Stimulated activated CD4-positive, alpha-beta T cell treated with anti-CD3 and anti-CD28 coated beads, Interleukin-4, amount 100 ng/mL, for 24 hours (primary cell): ENCODE measurements around the gene FAP.

Source experiments
- DNase-seq: peaks from one replicate; pipeline ENCODE4 v3.0.0-alpha.2; 2020

FAP gene, protein sequence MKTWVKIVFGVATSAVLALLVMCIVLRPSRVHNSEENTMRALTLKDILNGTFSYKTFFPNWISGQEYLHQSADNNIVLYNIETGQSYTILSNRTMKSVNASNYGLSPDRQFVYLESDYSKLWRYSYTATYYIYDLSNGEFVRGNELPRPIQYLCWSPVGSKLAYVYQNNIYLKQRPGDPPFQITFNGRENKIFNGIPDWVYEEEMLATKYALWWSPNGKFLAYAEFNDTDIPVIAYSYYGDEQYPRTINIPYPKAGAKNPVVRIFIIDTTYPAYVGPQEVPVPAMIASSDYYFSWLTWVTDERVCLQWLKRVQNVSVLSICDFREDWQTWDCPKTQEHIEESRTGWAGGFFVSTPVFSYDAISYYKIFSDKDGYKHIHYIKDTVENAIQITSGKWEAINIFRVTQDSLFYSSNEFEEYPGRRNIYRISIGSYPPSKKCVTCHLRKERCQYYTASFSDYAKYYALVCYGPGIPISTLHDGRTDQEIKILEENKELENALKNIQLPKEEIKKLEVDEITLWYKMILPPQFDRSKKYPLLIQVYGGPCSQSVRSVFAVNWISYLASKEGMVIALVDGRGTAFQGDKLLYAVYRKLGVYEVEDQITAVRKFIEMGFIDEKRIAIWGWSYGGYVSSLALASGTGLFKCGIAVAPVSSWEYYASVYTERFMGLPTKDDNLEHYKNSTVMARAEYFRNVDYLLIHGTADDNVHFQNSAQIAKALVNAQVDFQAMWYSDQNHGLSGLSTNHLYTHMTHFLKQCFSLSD

DNA sequence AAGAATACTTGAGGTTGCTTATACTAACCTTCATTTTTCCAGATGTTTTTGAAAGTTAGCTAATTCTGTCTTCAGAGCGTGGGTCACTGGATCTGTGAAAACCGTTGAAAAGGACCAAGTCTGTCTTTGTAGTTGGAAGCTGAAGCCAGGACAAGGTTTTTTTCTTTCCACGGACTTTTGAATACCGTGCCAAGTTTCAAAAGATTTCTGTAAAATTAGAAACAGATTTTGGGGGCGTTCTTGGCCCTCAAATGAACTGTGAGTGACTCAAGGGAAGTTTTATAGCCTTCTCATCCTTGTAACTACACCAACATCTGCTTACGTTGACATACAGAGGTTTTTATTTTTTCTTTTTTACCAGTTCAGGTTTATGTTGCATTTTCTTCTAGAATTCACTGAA lies at the start of gene FAP:
FAP (minus strand) TSS at position 152 of the 400 bp plus-strand sequence; CDS start at position 34, 118 bp downstream.
- no peak for DNase-seq

DNA sequence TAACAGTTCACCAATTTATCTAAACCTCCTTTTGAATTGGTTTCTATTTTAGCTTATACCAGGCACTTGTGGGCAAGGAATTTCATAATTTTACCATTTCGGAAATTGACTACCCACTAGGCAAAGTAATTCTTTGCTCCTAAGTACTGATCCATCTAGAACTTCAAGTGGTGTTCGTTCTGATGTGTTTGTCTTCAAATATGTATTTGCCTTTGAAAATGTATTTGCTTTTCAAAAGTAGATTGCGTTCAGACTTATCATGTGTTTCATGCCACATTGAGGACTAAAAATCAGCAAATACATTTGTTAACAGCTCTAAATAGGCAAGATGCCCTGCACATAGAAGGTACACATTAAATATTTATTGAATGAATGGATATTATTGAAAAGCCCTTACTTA lies 48.5 kb upstream of the FAP start:
- no peak for DNase-seq

DNA sequence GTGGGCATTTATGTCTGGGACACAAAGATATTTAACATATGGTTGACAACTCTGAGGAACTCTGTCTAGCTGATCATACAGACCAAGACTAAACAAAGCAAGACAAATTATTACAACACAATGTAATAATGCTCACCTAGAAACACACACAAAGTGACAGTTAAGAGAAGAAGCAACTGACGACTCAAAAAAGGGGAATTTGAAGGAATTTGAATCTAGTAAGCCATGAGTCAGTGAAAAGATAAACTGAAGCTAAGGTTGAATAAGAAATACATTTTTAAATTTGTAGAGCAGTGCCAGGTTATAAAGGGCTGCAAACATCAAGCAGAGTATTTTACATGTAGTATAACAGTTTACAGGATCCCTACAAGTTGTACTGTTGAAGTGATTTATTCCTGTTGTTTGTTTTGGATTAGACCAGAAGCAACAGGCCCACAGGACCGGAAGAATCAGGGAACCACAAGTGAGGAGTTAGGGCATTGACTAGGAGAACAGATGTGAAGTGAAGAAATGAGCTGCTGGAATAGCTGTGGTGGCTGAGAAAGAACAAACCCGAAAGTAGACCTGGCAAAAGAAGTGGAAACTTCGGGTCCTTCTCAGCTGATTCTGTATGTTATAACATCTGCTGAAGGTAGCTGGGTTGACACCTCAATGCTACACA lies 39.6 kb upstream of the FAP start:
- no peak for DNase-seq

DNA sequence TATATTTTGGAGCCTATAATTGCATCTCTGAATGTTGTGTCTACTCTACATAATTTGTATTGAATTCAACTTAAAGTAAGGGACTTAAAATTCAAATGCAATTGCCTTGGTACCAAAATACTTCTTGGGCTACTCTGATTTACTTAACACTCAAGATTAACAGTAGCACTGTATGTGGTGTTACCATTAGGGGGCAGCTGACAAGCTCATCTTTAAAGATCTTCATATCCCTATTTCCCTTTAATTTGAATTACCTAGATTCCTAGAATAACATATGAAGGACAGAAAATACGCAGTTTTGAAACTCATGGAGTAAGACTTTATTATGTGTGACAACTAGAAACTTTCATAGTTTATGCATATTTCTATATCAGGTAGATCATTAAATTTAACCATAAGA lies 37.4 kb upstream of the FAP start:
- no peak for DNase-seq

DNA sequence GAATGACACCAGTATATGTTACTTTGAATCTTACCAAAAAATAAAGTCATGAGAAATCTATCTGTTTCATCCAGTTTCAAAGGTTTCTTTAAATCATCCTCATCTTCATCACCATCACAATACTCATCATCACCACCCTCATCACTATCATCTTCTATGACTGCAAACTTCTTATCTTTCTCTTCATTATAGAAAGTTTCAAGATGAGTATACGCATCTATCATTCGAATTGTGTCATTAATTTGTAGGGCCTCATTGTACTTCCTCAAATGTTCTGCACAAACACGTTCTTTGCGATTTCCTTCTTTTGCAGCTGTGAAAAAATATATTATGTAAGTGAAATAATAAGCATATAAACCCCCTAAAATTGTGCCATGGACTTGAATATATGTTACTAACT lies 34.1 kb upstream of the FAP start:
- no peak for DNase-seq

DNA sequence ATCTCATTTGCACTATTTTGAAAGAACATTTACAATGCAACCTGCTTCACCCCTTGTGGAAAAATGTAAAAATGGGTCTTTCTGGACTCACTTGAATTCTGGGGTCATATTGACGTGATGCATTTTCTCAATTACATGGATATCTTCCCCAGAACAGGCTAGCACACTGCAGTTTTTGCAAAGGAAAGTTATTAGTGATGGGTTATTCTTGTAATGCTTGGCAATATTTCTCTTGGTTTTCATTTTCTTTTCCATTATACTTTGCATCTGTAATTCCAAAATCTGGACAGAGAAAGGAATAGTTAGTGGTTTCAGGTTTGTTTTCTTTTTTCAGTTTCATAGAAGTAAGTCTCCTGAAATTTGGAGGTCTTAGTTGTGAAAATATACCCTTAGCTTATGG lies 24.8 kb upstream of the FAP start:
- no peak for DNase-seq

DNA sequence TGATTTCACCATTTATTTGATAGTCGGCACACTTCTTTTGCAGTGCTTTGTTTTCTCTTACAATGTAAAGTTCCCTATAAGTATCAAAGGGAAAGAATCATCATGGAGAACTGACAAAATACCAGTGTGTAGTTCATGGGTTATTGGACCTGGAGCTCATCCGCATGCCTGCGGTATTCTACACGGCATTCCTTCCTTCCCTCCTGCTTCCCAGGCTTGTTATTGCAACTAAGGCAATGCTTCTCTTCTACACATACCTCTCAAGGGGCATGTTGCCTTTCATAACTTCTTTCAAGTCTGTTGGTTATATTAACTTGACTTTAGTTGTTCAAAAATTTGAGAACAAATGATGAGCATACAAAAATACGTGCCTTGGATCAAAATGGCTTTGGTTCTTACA lies 24.3 kb upstream of the FAP start:
- DNase-seq: no peak

DNA sequence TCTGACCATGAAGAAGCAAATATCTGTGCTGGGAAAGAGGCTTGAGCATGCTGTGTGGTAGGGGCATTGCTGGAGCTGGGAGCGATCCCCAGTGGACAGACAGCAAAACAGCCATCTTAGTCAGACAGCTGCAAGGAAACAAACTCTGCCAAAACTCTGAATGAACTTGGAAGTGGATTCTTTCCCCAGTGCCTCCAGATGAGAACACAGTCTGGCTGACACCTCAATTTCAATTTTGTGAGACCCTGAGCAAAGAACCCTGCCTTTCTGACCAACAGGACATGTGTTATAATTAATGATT lies 23.2 kb upstream of the FAP start:
- DNase-seq: no peak

DNA sequence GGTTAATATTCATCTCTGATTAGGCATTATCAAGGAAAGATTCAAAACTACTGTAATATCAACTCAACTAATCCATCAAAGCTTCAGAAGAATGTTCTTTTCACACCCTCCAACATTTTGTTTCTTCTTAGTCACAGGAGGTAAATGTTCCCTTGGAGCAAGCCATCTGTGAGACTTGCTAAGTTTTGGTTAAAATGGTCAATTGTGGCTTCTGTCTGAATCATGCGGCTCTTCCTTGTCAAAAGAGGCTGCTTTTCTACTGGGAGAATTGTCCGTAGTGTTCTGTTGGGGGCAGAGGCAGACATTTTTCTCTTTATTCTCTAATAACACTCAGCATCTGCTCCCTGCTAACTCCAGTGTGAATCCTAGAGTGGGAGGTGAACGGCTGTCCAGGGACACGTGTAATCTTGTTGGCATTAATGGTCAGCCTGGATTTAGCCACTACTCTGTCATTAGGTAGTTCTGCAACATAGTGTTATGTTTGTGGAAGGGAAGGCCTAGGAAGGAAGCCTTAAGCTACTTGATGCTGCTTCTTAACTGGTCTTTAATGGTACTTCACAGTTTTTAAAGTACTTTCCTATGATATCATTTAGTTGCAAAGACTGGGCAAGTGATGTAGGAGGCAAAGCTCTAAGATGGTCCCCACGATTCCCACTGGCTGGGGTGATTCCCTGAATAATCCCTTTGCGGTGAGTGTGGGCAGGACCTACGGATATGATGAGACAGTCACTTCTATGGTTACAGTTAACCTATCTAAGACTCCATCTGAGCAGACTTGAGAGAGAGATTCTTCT lies 22.6 kb upstream of the FAP start:
- DNase-seq: no peak

DNA sequence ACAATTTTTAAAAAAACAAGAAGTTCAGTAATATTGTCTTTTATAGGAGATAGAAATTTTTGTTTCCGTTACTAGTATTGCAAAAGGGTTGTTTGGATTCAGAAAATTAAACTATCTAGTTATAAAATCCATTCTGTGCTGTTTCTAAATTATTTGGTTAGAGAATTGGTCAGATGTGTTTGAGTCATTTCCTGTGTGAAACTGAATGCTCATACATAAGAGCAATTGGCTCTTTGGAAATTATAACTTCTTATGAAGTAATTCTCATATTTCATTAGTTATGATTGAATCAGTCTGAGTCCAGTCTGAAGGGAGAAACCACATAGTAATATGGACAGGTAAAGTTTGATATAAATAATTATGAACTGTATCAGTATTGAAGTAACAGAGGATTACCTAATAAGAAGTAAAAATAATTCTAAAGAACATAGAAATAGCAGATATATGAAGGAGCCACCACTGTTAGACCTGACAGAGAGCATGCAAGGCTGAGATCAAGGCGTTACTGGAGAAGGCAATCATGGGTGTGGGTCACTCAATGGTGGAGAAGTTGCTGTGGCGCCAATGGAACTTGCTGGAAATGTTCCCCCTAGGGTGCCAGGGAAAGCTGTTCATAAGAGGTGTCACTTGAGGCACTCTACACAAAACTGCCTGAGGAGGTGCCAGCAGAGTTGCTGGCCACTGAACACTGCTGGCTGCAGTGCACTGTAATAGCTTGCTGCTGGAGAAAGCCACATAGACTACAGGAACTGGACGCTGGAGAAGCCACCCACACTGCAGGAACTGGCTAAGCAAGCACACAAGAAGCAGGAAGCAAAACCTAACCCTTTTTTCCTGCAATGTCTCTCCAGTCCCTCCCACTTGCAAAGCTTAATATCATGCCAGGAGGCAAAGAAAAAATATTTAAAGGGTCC lies 18.0 kb upstream of the FAP start:
- no peak for DNase-seq

DNA sequence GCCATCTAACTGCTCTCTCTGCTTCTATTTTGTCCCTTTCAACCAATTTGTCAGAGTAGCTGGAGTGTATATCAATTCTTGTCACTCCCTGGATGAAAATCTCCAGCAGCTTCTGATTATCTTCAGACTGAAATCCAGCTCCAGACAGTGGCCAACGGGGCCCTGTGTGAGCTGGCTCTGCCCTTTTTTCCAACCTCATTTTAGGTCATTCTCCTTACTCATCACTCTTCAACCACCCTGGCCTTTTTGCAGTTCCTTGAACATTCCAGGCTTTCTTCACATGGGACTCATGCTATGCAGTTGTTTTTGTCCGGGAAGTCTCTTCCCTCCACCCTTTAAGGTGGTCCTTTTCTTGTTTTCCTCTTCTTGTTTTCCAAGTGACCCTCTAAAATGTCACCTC lies 15.4 kb upstream of the FAP start:
- DNase-seq: no peak

DNA sequence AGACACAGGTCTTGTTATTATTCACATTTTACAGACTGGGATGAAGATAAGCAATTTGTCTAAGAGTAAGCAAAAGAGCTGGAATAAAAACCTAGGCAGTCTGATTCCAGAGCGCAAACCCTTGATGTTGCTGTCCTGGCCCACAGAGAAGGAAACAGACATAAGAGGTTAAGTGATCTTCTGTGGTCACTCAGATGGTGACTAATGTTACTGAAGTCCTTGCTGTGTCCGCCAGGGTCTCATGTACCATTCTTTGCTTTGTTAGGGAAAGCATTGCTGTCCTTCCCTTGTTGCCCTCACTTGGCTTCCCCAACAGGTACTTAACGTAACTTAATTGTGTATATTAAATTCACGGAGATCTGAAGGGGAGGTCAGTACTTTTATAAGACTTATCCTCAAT lies 14.9 kb upstream of the FAP start:
- no peak for DNase-seq

DNA sequence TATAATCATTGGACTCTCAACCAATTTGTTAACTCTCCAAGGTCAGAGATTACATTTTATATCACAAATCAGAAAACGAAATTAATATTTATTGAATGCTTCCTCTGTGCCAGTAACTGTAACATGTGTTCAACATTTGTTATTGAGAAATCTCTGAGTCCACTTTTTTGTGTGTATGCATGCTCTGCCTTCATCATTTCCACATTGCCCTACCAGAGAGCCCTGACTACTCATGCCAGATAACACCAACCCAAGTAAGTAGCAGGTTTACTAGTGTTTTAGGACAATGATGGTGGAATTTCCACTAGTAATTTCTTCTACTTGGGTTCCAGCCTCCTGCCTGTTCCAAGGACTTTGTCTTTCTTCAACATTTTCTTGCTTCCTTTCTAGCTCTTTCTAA lies 14.2 kb upstream of the FAP start:
- DNase-seq: no peak

DNA sequence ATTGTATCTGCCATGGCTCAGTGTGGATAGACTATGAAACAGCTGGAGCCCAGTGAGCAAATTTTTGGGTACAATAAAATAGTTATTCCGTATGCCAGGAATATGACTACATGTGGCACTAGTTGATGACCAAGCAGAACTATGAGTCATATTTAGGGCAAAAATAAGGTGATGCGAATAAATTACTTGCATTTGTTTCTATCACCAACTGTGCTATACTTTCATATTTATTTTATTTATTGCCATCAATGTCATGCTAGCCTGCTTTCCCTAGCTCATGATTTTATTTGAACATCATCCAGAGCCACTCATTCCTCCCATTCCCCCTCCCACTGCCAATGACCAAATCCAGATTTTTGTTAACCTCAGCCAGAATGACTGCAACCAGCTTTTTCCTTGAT lies 13.3 kb upstream of the FAP start:
- DNase-seq: no peak

DNA sequence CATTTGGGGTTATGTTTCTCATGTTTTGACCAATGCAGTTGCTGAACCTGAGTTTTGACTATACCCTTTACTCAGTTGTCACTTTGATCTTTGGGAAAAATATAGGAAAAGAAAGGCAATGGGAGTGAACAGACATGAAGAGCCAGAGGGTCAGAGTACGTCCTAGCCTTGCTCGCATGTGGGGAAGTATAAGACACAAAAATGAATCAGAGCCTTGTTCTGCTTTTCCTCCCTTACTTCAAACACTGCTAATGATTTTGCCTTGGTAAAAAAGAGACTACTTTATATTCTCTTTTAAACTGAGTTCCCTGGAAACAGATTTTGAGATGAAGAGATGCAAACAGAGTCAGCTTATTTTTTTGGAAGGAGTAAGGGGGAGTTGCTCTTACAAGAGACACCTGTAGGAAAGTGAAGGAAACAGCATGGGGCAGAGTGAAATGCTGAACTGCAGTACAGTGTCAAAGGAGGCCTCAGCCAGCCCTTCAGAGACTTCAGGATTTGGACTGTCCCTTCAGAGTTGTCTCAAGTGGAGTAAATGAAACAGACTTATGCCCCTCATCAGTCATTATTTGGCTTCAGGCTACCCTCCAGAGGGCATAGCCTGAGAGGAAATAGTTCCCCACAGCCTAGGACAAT lies 11.1 kb upstream of the FAP start:
- DNase-seq: no peak

DNA sequence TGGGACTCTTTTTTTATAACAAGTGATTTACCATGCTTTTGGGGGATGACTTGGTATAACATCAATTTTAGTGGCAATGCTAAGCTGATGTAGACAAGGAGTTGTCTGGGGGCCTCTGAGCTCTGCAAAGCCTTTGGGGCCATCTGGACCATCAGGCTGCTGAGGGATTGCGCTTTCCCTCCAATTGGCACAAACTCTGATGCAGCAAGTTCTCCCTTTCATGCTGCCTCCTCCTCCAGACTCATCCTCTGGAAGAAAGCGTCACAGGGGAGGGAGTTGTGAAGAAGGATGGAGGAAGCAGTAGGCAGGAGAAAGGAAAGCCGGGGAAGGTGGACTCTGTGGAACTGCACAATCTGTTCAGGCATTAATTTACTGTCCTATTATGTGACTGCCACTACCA lies 10.2 kb upstream of the FAP start:
- DNase-seq: no peak

DNA sequence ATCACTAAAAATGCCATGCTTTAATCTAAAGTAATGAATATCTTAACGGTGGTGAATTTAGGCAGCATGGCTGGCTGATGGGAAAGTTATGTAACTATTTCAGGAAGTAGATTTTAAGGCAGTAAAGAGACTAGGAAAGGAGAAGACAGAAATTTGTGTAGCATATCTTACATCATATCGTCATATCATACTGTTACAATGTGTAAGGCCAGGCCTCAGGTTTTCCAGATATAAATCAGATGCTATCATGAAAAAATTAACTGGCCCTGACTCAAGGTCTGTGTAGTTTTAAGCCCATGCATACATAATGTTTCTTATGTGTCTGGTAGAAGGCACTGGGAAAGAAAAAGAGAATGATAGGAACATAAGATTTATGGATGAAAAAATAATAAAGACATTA lies 8.9 kb upstream of the FAP start:
- no peak for DNase-seq

DNA sequence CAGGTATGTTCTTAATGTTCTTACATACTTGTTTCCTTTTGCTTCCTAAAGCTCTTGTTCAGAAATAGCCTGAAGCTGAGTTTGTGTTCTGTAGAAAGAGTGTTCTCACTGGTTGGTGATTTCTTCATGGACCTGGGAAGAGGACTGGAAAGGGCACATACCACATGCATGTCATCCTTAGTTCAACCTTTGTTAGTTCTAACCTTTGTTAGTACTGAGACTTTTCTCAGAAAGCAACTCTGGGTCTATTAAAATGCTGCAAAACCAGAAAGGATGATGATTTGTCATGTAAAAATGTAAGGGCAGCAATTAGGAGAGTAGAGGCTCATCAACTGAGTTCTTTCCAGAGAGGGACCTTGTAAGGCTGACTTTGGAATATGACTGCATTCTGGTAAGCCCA lies 2.5 kb upstream of the FAP start:
- no peak for DNase-seq

DNA sequence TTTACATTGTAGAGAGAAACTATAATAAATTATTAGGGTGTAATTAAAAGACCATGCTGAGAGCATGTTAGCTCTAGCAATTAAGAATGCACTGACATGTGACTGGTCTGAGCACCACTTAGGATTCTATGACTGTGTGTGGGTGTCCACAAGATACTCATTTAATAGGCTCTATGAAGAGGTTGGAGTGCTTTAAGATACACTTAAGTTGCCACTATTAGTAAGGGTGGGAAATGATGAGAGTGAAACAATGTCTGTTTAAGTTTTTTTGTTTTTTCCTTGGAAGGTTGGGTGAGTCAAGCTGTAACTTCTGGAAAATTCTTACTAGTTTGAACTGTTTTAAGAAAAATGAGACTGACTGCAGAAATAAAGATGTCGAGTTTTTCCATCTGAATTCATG lies 1.8 kb upstream of the FAP start:
- no peak for DNase-seq

DNA sequence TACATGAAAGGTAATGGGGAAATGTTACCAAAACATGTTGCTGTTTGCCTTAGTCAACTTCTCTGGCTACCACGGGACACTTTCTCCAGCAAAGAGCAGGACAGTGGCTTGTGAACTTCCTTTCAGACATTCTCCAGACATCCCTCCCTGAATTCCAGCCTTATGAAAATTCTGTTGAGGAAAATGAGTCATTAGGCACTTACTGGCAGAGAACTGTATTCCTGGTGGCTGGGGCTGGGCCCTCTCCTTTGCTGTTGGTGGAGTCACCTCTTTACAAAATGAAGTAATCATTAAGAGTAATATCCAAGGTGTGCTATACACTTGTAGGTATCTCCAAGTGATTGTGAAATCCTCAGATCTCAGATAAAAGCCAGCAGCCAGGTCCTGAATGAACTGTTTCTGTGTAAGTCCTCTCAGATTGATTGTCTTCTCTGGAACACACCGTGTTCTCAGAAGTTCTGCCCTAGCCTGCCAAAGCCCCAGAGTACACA lies 1.3 kb upstream of the FAP start:
- no peak for DNase-seq

DNA sequence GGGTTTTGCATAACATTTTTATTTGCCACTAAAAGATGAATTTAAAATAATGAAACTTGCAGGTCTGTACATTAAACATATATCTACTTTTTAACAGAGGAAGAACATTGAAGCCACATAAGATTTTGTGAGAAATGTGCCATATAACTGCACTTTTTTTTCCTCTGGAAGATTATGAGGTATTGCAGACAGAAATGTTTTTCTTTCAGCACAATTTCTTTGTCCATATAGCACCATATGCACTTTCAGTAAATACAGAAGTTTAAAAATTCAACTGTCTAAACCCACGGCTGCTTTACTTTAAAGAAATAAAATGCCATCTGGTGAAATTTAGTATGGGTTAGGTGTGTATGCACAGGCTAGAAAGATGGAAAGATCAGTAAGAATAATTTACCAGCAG lies 470 bp upstream of the FAP start:
- no peak for DNase-seq
